IPS-11a (cell line): ENCODE measurements around the gene IL1RAP.

ENCODE experiments used
- H3K4me3 ChIP-seq: one replicate; pipeline ENCODE4 v1.5.1; 2013; ENCODE audit warnings: low read depth, low read length, control low read depth

The IL1RAP gene

DNA sequence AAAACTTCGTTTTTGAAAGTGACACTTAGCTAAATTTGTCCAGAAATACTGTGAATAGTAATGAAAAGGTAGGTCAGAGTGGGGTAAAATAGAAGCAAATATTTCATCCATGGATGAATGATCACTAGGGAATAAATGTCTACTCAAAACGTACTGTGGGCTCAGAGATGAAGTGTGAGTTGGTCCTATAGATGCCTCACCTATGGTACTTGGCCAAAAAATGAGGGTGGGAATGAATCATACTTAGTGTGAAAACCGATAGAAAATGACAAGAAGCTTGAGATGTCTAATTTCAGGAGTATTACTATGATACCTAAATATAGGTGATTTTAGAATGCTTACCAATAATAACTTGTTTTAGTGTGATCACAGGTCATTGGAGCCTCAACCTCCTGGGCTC, 192.7 kb downstream of the IL1RAP start:
- no peak overlapping the region for H3K4me3 ChIP-seq
